ENCODE results near the gene RNF130.

The RNF130 gene

DNA sequence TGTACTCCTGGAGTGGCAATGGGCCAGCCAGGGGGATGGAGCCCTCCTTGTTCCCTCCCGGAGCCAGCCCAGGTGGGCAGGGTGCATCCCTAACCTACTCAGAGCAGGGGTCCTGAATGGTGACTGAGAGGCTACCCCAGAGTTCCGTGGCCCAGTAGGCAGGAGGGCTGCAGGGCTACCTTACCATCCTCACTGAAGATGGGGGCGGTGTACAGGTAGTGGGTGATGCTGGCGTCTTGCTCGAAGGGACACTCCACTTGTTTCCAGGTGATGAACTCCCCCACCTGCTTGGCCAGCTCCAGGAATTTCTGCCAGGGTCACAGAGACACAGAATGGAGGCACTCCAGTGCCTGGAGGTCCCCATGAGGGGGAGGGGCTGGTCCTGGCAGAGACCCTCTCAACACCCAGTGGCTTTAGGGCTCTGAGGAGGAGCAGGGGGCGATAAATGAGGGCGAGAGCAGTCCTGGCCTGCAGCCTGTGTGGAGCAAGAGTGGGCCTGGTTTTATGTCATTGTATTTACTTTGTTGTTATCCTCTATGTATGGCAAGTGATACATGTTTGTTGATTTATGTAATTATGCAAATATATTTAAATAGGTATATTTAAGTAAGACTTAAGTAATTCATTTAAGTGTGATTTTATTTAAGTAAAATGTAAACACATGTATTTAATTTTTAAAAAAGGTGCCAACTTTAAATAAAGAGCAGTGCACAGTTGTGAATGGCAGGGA is 39.9 kb upstream of the RNF130 start:
- Mint-ChIP-seq H3K9me3 (ENCODE audit: low read depth) (peaks cover 12% of the 10 kb centered on the region), H3K4me1 (ENCODE audit: low read depth) (no peaks in the 10 kb centered on the region), H3K27me3 (peaks cover 2% of the 10 kb centered on the region), H3K4me3 (no peak overlapping the region), H3K36me3 (peaks cover 7% of the 10 kb centered on the region), H3K27ac (no peak overlapping the region)

DNA sequence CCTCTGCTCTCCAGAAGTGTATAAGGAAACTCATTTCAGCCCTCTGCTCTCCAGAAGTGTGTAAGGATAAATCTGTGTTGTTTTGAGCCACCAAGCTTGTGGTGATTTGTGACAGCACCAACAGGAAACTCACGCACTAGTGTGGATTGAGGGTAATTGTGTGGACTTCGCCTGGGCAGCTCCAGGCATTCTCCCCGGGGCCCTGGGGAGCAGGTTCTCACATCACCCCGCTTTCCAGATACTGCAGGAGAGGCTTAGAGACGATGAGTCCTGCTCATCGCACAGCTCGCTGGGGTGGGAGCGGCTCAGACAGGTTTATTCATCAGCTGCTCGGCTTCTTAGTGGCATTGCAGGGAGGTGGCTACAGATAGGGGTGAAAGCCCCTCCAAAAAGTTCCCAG is 38.4 kb upstream of the RNF130 start:
- Mint-ChIP-seq H3K27me3 (peaks cover 3% of the 10 kb centered on the region), H3K36me3 (peaks cover 7% of the 10 kb centered on the region), H3K9me3 (ENCODE audit: low read depth) (peaks cover 14% of the 10 kb centered on the region), H3K4me3 (no peak overlapping the region), H3K27ac (no peak overlapping the region), H3K4me1 (ENCODE audit: low read depth) (no peaks in the 10 kb centered on the region)

DNA sequence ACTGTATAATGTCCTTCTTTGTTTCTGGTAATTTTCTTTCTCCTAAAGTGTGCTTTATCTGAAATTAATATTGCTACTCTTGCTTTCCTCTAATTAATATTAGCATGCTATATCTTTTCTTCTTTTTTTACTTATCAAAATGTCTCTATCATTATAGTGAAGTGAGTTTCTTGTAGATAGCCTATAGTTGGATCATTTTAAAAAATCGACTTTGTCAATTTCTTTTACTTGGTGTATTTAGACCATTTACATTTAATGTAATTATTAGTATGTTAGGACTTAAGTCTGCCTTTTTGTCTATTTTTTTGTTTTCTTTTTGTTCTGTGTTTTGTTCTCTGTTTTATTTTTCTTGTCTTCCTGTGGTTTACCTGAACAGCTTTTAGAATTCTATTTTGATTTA is 35.4 kb upstream of the RNF130 start:
- Mint-ChIP-seq H3K36me3 (peaks cover 7% of the 10 kb centered on the region), H3K9me3 (ENCODE audit: low read depth) (peaks cover 14% of the 10 kb centered on the region)

DNA sequence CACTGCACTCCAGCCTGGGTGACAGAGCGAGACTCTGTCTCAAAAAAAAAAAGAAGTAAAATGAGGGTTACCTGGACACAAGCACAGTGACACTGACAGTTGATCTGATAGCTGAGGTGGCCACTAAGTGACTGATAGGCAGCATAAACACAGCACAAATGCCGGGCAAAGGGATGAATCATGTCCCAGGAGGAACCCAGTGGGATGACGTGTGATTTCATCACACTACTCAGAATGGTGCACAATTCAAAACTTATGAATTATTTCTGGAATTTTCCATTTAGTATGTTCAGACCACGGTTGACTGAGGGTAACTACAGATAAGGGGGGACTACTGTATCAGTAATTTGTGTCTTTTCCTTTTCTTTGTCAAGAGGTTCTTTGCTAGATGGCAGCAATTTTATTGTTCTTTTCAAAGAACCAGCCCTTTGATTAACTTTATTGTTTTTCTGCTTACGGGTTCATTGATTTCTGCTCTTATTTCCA is 34.3 kb upstream of the RNF130 start:
- H3K36me3 Mint-ChIP-seq: peaks cover 7% of the 10 kb centered on the region
- H3K27ac Mint-ChIP-seq: no peak overlapping the region
- no peaks in the 10 kb centered on the region for H3K4me1 Mint-ChIP-seq (ENCODE audit: low read depth)
- peaks cover 6% of the 10 kb centered on the region for H3K27me3 Mint-ChIP-seq
- H3K4me3 Mint-ChIP-seq: no peak overlapping the region
- peaks cover 14% of the 10 kb centered on the region for H3K9me3 Mint-ChIP-seq (ENCODE audit: low read depth)

More for the DNA sequence above, 35.4 kb upstream of the RNF130 start:
- Mint-ChIP-seq H3K4me3 (no peak overlapping the region), H3K27ac (no peak overlapping the region), H3K4me1 (ENCODE audit: low read depth) (no peaks in the 10 kb centered on the region), H3K27me3 (peaks cover 6% of the 10 kb centered on the region)

DNA sequence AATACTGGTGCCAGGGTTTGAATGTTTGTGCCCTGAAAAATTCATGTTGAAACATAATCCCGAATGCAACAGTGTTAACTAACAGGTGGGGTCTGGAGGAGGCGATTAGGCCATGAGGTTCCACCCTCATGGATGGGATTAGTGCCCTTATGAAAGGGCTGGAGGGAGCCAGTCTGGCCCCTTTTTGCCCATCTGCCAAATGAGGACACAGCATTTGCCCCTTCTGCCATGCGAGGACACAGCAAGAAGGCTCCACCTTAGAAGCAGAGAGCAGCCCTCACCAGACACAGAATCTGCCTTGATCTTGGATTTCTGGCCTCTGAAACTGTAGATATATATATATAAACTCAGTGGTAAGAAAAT is 32.6 kb upstream of the RNF130 start:
- H3K27ac Mint-ChIP-seq: no peak overlapping the region
- peaks cover 14% of the 10 kb centered on the region for H3K9me3 Mint-ChIP-seq (ENCODE audit: low read depth)
- H3K4me3 Mint-ChIP-seq: no peak overlapping the region
- peaks cover 6% of the 10 kb centered on the region for H3K27me3 Mint-ChIP-seq
- peaks cover 7% of the 10 kb centered on the region for H3K36me3 Mint-ChIP-seq
- H3K4me1 Mint-ChIP-seq (ENCODE audit: low read depth): no peaks in the 10 kb centered on the region

DNA sequence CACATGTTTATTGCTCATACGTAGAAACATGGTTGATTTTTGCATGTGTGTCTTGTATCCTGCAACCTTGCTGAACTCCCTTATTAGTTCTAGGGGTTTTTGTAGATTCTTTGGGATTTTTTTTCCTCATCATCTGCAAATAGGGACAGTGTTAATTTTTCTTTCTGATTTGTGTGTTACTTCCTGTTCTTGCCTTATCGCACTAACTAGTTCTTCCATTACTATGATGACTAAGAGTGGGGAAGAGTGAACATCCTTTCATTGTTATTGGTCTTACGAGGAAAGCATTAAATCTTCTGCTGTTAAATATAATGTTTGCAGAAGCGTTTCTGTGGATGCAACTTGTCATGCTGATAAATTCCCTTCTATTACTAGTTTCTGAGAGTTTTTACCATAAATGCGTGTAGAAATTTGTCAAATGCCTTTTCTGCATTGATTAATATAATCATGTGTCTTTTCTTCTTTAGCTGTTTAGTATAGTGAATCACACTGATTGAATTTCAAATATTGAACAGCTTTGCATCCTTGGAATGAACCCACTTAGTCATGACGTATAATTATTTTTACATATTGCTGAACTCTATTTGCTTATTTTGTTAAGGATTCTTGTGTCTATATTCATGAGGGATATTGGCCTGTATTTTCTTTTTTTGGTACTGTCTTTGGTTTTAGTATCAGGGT is 32.1 kb upstream of the RNF130 start:
- Mint-ChIP-seq H3K9me3 (ENCODE audit: low read depth) (peaks cover 14% of the 10 kb centered on the region), H3K36me3 (peaks cover 7% of the 10 kb centered on the region), H3K27ac (no peak overlapping the region), H3K4me3 (no peak overlapping the region), H3K4me1 (ENCODE audit: low read depth) (no peaks in the 10 kb centered on the region), H3K27me3 (peaks cover 6% of the 10 kb centered on the region)

DNA sequence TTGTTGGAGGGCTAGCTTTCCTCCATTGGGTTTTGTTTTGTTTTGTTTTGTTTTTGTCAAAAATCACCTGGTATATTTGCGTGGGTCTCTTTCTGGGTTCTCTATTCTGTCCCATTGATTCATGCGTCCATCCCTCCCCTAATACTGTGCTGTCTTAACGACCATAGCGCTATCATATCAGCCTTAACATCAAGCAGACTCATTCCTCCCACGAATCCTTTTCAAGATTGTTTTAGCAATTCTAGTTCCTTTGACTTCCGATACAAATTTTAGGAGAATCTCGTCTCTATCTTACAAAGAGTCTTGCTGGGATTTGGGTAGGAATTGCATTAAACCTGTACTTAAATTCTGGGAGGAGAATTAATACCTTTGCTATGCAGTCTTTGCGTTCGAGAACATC is 31.1 kb upstream of the RNF130 start:
- H3K27me3 Mint-ChIP-seq: peaks cover 6% of the 10 kb centered on the region
- no peak overlapping the region for H3K4me3 Mint-ChIP-seq
- peaks cover 4% of the 10 kb centered on the region for H3K36me3 Mint-ChIP-seq
- no peaks in the 10 kb centered on the region for H3K4me1 Mint-ChIP-seq (ENCODE audit: low read depth)
- no peak overlapping the region for H3K27ac Mint-ChIP-seq
- peaks cover 10% of the 10 kb centered on the region for H3K9me3 Mint-ChIP-seq (ENCODE audit: low read depth)

DNA sequence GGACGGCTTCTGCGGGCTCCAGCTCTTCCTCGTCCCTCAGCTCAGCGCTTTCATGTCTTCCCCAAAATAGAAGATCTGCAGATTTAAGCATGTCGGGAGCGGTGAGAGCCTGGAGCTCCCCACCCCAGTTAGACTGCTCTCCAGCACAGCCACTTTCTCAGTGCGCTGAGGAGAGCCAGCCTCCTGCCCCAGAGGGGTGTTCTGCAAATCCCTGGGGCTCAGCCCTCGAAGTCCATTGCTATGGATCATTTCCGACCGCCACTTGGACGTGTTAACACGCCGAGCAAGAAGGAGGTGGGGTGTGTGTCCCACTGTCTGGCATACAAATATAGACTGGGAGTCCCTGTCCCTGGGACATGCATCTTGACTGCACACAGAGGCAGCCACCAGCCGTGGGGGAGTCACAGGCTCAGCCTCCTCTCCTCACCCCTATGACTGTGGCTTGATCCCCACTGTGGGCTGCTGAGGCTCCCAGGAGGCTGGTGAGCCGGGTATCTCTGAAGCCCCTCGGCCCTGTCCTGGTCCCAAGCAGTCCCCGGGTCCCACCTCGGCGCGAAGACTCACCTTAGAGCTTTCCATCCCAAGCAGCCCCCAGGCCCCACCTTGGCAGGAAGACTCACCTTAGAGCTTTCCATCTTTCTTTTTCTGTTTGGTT is 30.0 kb upstream of the RNF130 start:
- H3K9me3 Mint-ChIP-seq (ENCODE audit: low read depth): peaks cover 4% of the 10 kb centered on the region
- H3K27ac Mint-ChIP-seq: no peak overlapping the region
- H3K36me3 Mint-ChIP-seq: peaks cover 2% of the 10 kb centered on the region
- peaks cover 5% of the 10 kb centered on the region for H3K27me3 Mint-ChIP-seq
- H3K4me3 Mint-ChIP-seq: no peak overlapping the region
- H3K4me1 Mint-ChIP-seq (ENCODE audit: low read depth): no peaks in the 10 kb centered on the region

DNA sequence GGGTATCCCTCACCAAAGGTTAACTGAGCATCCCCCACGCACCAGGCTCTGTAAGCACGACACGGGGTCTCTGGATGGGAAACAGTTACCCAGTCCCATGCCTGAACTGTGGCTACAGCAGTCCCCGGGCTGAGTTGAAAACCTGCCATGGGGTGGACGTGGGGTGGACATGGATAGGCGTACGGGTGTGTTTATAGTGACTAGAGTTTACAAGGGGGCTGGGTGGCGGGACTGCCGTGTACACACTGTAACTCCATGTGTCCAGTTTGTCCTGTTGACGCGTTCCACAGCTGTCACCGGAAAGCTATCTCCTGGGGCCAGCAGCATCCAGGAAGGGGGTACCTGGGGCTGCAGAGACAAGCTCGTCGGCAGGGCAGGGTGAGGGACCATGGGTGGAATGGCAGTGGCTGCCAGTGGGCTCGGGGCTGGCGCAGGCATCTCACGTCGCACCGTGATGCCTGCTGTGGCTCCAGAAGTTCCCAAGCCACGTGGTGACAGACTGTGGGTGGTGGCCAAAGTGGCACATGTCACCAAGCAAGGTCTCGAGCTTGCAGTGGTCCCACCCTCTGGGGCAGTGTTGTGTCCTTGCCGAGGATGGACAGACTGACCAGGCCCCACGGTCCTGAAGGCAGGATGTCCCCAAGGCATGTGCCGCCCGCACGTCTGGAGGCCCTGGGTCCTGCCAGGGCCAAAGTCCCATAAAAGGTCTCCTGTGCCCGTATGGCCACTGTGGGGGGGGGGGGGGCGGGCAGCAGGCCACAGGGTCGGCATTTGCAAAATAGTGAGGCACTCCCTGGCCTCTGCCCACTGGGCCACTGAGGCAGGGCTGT is 29.3 kb upstream of the RNF130 start:
- no peaks in the 10 kb centered on the region for H3K9me3 Mint-ChIP-seq (ENCODE audit: low read depth)
- H3K36me3 Mint-ChIP-seq: no peaks in the 10 kb centered on the region
- H3K4me3 Mint-ChIP-seq: no peak overlapping the region
- no peak overlapping the region for H3K27ac Mint-ChIP-seq
- H3K27me3 Mint-ChIP-seq: peaks cover 3% of the 10 kb centered on the region
- no peaks in the 10 kb centered on the region for H3K4me1 Mint-ChIP-seq (ENCODE audit: low read depth)

DNA sequence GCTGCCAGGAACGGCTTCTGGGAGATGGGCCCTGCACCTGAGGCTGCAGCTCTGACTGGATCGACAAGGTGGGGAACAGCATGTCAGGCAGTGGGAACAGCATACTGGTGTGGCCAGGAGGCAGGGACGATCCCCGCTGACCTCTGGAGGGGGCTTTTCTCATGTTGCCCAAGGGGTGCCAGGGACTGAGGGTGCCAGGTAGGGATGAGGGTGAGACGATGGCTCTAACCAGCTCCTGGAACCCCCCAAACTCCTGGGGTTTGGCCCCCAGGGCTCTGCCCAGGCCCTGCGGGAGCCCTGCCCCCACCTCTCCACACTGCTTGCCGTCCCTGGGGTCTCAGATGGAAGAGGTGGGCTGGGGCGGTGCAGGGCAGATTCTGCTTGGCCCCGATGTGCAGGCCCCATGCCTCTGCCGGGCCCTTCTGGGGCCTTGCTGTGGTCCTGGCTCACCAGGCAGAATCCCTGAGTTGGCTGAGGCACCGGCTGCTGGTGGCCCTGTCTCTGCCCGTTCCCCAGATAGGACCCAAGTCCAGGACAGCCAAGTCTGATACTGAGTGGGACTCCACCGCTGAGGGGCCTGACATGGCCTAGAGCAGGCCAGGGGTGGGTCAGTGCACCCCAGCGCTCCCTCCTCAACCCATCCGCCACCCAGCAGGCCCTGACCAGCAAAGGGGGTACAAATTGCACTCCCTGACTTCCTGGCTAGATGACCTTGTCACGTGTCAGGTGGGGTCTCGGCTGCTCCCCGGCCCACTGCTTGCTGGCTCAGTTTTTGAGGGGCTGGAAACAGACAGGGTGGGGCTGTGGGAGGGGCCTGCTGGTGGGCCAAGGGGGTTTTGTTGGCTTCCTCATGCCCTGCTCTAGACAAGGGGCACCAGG is 28.4 kb upstream of the RNF130 start:
- no peaks in the 10 kb centered on the region for H3K9me3 Mint-ChIP-seq (ENCODE audit: low read depth)
- H3K27me3 Mint-ChIP-seq: peaks cover 3% of the 10 kb centered on the region
- H3K4me1 Mint-ChIP-seq (ENCODE audit: low read depth): no peaks in the 10 kb centered on the region
- no peaks in the 10 kb centered on the region for H3K36me3 Mint-ChIP-seq
- no peak overlapping the region for H3K27ac Mint-ChIP-seq
- H3K4me3 Mint-ChIP-seq: no peak overlapping the region

DNA sequence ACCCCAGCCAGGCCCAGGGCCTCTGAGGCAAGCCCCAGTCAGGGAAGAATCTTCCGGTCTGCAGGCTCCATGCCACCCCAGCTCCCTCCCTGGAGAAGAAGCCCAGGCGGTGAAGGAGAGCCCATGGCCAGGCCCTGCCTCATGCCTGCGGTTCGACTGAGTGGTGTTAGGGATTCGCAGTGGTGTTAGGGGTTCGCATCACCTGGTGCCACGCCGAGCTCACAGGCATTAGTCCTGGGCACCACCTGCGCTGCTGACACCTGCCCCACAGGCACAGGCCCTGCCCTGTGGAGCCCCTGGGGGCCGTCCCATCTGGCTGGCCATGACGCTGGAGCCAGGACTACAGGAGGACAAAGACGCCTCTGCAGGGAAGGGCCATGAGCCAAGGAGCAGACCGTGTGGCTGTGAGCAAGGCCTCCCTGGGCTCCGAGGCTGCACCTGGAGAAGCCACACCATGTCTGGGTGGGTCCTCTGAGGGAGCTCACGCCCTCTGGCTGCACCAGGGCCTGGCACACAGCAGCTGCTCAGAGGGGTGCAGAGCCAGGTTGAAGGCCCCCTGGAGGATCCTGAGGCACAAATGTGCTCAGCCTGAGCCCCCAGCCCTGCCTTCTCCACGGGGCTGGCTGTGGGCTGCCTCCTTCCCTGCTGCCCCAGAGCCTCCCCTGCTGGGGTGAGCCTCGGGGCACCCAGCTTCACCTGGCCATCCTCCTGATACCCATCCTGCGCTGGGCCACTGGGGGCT is 27.6 kb upstream of the RNF130 start:
- Mint-ChIP-seq H3K36me3 (no peaks in the 10 kb centered on the region), H3K9me3 (ENCODE audit: low read depth) (no peaks in the 10 kb centered on the region), H3K4me1 (ENCODE audit: low read depth) (no peaks in the 10 kb centered on the region), H3K27me3 (peaks cover 2% of the 10 kb centered on the region), H3K27ac (no peak overlapping the region), H3K4me3 (no peak overlapping the region)

DNA sequence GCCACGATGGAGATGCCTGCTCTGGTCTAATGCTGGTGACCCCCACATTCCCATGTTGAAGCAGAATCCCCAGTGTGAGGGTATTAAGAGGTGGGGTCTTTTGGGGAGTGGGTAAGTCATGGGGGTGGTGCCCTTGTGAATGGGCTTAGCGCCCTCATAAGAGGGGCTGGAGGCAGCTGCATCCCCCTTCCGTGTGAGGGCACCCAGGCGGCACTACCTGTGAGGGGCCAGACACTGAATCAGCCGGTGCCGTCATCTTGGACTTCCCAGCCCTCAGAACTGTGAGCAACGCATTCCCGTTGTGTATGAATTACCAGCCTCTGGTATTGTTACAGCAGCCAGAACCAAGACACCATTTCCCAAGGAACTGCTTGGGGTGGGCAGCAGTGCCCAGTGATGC is 27.0 kb upstream of the RNF130 start:
- Mint-ChIP-seq H3K36me3 (no peaks in the 10 kb centered on the region), H3K27me3 (peaks cover under 1% of the 10 kb centered on the region), H3K4me1 (ENCODE audit: low read depth) (no peaks in the 10 kb centered on the region), H3K9me3 (ENCODE audit: low read depth) (no peaks in the 10 kb centered on the region), H3K4me3 (no peak overlapping the region), H3K27ac (no peak overlapping the region)

DNA sequence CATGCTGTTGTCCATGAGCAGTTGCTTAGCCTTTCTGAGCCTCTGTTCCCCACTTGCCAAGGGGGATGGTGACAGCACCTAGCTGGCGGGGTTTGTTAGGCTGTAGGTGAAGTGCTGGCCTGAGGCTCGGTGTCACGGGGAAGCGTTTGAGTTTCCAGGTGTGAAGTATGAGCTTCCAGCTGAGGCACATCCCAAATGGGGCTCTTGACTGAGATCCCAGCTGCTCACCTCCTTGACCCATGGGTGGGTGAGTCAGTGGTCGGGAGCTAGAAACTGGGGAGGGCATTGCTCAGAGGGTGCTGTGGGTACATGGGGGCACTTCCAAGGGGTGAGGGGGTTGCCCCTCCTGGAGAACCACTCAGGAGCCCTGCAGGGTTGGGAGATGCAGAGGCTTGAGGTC is 26.4 kb upstream of the RNF130 start:
- Mint-ChIP-seq H3K27ac (no peak overlapping the region), H3K4me3 (no peak overlapping the region), H3K36me3 (no peaks in the 10 kb centered on the region), H3K9me3 (ENCODE audit: low read depth) (no peaks in the 10 kb centered on the region), H3K27me3 (no peaks in the 10 kb centered on the region), H3K4me1 (ENCODE audit: low read depth) (no peaks in the 10 kb centered on the region)
